ENCODE data around the gene PREX1. TPM values are rescaled to one million over a fixed set of nuclear protein-coding genes. Genes with fewer than 3 reads are reported as not detected.

PREX1 gene
- polyA plus RNA-seq, 1 of the 3 experiments (the other 2 are of a cell fraction) = 5.3 TPM

GRCh38 chr20:48835390-48835789, 7.6 kb upstream of the PREX1 start:
- CTCF ChIA-PET = interaction anchor here (1.0 kb wide), 1 partner anchor 178 kb away, joined by 3 read pairs; no protein-coding TSS in a partner anchor
- no peak overlapping the region for H3K4me2 ChIP-seq
- no peaks in the 10 kb centered on the region for H3K9me2 ChIP-seq
- H2AFZ ChIP-seq (ENCODE audit: low read depth) = no peak overlapping the region
- H3K4me3 ChIP-seq (ENCODE audit: low read depth in 2 of 2, low read length in 1 of 2) = no peak overlapping the region
- H3K27ac ChIP-seq (ENCODE audit: low read depth in 2 of 2, low read length in 1 of 2) = no peak overlapping the region
- POLR2A ChIA-PET = no interaction called here
- no peaks in the 10 kb centered on the region for H3K79me2 ChIP-seq (ENCODE audit: insufficient read depth)
- H3K27me3 ChIP-seq (ENCODE audit: insufficient read depth) = no peaks in the 10 kb centered on the region
- H3K36me3 ChIP-seq (replicated peaks in 1 of 2; ENCODE audit: control insufficient read depth in 1 of 2, insufficient read depth in 2 of 2, low read length in 1 of 2) = no peaks in the 10 kb centered on the region
- H3K9me3 ChIP-seq = no peaks in the 10 kb centered on the region
- TF ChIP-seq, protein P1, sequence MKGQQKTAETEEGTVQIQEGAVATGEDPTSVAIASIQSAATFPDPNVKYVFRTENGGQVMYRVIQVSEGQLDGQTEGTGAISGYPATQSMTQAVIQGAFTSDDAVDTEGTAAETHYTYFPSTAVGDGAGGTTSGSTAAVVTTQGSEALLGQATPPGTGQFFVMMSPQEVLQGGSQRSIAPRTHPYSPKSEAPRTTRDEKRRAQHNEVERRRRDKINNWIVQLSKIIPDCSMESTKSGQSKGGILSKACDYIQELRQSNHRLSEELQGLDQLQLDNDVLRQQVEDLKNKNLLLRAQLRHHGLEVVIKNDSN (IDR thresholded peaks at IDR 0.05; ENCODE audit: borderline replicate concordance, low read depth) = no peak
- TF ChIP-seq CHD2 (IDR thresholded peaks at IDR 0.05; ENCODE audit: low read length, partially characterized antibody) (no peak), EZH2phosphoT487 (IDR thresholded peaks at IDR 0.05; ENCODE audit: borderline replicate concordance, low read depth) (no peak), ELF1 (IDR thresholded peaks at IDR 0.05) (no peak), SMC3 (IDR thresholded peaks at IDR 0.05; ENCODE audit: low read depth, low read length) (no peak)
- TF ChIP-seq, protein P2, sequence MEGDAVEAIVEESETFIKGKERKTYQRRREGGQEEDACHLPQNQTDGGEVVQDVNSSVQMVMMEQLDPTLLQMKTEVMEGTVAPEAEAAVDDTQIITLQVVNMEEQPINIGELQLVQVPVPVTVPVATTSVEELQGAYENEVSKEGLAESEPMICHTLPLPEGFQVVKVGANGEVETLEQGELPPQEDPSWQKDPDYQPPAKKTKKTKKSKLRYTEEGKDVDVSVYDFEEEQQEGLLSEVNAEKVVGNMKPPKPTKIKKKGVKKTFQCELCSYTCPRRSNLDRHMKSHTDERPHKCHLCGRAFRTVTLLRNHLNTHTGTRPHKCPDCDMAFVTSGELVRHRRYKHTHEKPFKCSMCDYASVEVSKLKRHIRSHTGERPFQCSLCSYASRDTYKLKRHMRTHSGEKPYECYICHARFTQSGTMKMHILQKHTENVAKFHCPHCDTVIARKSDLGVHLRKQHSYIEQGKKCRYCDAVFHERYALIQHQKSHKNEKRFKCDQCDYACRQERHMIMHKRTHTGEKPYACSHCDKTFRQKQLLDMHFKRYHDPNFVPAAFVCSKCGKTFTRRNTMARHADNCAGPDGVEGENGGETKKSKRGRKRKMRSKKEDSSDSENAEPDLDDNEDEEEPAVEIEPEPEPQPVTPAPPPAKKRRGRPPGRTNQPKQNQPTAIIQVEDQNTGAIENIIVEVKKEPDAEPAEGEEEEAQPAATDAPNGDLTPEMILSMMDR (IDR thresholded peaks at IDR 0.05) = no peak
- TF ChIP-seq, protein P3, sequence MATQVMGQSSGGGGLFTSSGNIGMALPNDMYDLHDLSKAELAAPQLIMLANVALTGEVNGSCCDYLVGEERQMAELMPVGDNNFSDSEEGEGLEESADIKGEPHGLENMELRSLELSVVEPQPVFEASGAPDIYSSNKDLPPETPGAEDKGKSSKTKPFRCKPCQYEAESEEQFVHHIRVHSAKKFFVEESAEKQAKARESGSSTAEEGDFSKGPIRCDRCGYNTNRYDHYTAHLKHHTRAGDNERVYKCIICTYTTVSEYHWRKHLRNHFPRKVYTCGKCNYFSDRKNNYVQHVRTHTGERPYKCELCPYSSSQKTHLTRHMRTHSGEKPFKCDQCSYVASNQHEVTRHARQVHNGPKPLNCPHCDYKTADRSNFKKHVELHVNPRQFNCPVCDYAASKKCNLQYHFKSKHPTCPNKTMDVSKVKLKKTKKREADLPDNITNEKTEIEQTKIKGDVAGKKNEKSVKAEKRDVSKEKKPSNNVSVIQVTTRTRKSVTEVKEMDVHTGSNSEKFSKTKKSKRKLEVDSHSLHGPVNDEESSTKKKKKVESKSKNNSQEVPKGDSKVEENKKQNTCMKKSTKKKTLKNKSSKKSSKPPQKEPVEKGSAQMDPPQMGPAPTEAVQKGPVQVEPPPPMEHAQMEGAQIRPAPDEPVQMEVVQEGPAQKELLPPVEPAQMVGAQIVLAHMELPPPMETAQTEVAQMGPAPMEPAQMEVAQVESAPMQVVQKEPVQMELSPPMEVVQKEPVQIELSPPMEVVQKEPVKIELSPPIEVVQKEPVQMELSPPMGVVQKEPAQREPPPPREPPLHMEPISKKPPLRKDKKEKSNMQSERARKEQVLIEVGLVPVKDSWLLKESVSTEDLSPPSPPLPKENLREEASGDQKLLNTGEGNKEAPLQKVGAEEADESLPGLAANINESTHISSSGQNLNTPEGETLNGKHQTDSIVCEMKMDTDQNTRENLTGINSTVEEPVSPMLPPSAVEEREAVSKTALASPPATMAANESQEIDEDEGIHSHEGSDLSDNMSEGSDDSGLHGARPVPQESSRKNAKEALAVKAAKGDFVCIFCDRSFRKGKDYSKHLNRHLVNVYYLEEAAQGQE (IDR thresholded peaks at IDR 0.05; ENCODE audit: low read depth, low read length) = no peak
- no peak overlapping the region for H3K9ac ChIP-seq
- H4K20me1 ChIP-seq (ENCODE audit: insufficient read depth) = no peaks in the 10 kb centered on the region
- 78% methylated on average over 2 of the region's 2 CpGs for WGBS (ENCODE audit: low lambda C conversion rate)
- peaks cover 0 to 11% of the 10 kb centered on the region in 2 experiments; a peak in 1 of 4 replicates for H3K4me1 ChIP-seq (ENCODE audit: control insufficient read depth in 1 of 2, insufficient read depth in 2 of 2, low read depth in 1 of 2, low read length in 1 of 2)
- DNase-seq = no peak
- H3F3A ChIP-seq (replicated peaks; ENCODE audit: insufficient read depth) = no peaks in the 10 kb centered on the region

- POLR2A ChIA-PET = no interaction called here
- Histone ChIP-seq H2AFZ (ENCODE audit: low read depth) (no peak overlapping the region), H3K36me3 (replicated peaks in 1 of 2; ENCODE audit: control insufficient read depth in 1 of 2, insufficient read depth in 2 of 2, low read length in 1 of 2) (no peaks in the 10 kb centered on the region), H3K4me1 (ENCODE audit: control insufficient read depth in 1 of 2, insufficient read depth in 2 of 2, low read depth in 1 of 2, low read length in 1 of 2) (peaks cover 0 to 11% of the 10 kb centered on the region in 2 experiments; a peak in 1 of 4 replicates), H3K9ac (no peak overlapping the region), H3K9me3 (no peaks in the 10 kb centered on the region), H4K20me1 (ENCODE audit: insufficient read depth) (no peaks in the 10 kb centered on the region), H3K9me2 (no peaks in the 10 kb centered on the region), H3K79me2 (ENCODE audit: insufficient read depth) (no peaks in the 10 kb centered on the region), H3K27me3 (ENCODE audit: insufficient read depth) (no peaks in the 10 kb centered on the region), H3K4me2 (no peak overlapping the region), H3K4me3 (ENCODE audit: low read depth in 2 of 2, low read length in 1 of 2) (no peak overlapping the region), H3K27ac (ENCODE audit: low read depth in 2 of 2, low read length in 1 of 2) (no peak overlapping the region), H3F3A (replicated peaks; ENCODE audit: insufficient read depth) (no peaks in the 10 kb centered on the region)
- 70% methylated on average over 2 of the region's 2 CpGs for WGBS (ENCODE audit: low lambda C conversion rate)
- CTCF ChIA-PET = no interaction called here
- TF ChIP-seq GABPA (IDR thresholded peaks at IDR 0.05; ENCODE audit: low read depth) (no peak), IRF3 (IDR thresholded peaks at IDR 0.05; ENCODE audit: low read depth, low read length) (no peak), EZH2phosphoT487 (IDR thresholded peaks at IDR 0.05; ENCODE audit: borderline replicate concordance, low read depth) (no peak)
- no peak for DNase-seq
These were observed 6.5 kb upstream of the PREX1 start for GRCh38 chr20:48834278-48834677.
